ENCODE results near the gene SLC35B2.

Gene SLC35B2

GRCh38 chr6:44216677-44217331, 40.5 kb downstream of the SLC35B2 start, which contains the start of gene MYMX:
Gene MYMX, plus strand, starts transcription at chr6:44216926. Its CDS starts 546 bp downstream, at chr6:44217472.
- H3K27ac ChIP-seq = peak within 1 kb of the TSS; percentile 92
- TF ChIP-seq CTCF (conservative IDR thresholded peaks at IDR 0.05) = no peak
- TF ChIP-seq ZFX (IDR thresholded peaks at IDR 0.05) = no peak

GRCh38 chr6:44214307-44214706, 43.0 kb downstream of the SLC35B2 start:
- TF ChIP-seq CTCF (conservative IDR thresholded peaks at IDR 0.05) (no peak), ZFX (IDR thresholded peaks at IDR 0.05) (no peak)
- no peak overlapping the region for H3K27ac ChIP-seq

- TF ChIP-seq ZFX (IDR thresholded peaks at IDR 0.05) (no peak), CTCF (conservative IDR thresholded peaks at IDR 0.05) (no peak)
- H3K27ac ChIP-seq = no peak overlapping the region
Observed at GRCh38 chr6:44211284-44211683, 46.0 kb downstream of the SLC35B2 start.

- TF ChIP-seq ZFX (IDR thresholded peaks at IDR 0.05) (no peak), CTCF (conservative IDR thresholded peaks at IDR 0.05) (no peak)
- no peak overlapping the region for H3K27ac ChIP-seq
Observed at GRCh38 chr6:44207966-44208365, 49.4 kb downstream of the SLC35B2 start.
